Epithelial cell of proximal tubule (primary cell): ENCODE results near the gene SLC23A1. TPM values are rescaled to one million over a fixed set of nuclear protein-coding genes. Genes with fewer than 3 reads are reported as not detected.

Experiments
- DNase-seq: peaks from one replicate; pipeline ENCODE4 v3.0.0-alpha.2; 2011; ENCODE audit warnings: low read depth
- H3K4me3 ChIP-seq: 2 replicates; pipeline ENCODE4 v1.5.1; 2011; ENCODE audit warnings: low read depth, mild to moderate bottlenecking, low read length
- total RNA-seq: library from RNA; depleted of rRNA; stranded (reverse); fragments of >200 nt; gene quantifications from 2 replicates; pipeline ENCODE4 v1.2.3, GENCODE V29; 2015
- TF ChIP-seq, protein P1 (sequence below): conservative IDR thresholded peaks from 2 replicates; pipeline ENCODE4 v1.5.1; 2012; ENCODE audit warnings: low read depth, mild to moderate bottlenecking, low read length

Gene SLC23A1
- total RNA-seq, 1 donor from 2014 or later: not detected

DNA sequence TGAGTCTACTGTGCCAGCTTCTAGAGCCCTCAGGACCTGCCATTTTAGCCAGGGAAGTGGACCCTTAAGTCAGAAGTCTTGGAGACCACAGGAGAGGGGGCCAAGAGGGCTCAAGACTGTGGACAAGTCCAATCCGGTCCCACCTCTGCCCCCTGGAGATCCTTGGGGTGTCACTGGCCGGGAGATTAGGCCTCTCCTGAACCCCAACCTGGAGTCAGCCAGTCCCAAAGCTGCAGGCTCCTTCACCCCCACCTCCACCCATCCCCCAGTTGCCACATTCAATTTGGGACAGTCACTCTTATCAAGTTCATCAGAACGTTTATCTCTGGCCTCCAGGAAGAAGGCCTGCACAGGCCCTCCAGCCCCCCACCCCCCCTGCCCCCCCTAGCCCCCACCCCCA lies 290 bp downstream of the SLC23A1 start:
- DNase-seq: no peak
- TF ChIP-seq, protein P1, sequence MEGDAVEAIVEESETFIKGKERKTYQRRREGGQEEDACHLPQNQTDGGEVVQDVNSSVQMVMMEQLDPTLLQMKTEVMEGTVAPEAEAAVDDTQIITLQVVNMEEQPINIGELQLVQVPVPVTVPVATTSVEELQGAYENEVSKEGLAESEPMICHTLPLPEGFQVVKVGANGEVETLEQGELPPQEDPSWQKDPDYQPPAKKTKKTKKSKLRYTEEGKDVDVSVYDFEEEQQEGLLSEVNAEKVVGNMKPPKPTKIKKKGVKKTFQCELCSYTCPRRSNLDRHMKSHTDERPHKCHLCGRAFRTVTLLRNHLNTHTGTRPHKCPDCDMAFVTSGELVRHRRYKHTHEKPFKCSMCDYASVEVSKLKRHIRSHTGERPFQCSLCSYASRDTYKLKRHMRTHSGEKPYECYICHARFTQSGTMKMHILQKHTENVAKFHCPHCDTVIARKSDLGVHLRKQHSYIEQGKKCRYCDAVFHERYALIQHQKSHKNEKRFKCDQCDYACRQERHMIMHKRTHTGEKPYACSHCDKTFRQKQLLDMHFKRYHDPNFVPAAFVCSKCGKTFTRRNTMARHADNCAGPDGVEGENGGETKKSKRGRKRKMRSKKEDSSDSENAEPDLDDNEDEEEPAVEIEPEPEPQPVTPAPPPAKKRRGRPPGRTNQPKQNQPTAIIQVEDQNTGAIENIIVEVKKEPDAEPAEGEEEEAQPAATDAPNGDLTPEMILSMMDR: no peak
- peak overlapping the region; percentile 25 for H3K4me3 ChIP-seq

DNA sequence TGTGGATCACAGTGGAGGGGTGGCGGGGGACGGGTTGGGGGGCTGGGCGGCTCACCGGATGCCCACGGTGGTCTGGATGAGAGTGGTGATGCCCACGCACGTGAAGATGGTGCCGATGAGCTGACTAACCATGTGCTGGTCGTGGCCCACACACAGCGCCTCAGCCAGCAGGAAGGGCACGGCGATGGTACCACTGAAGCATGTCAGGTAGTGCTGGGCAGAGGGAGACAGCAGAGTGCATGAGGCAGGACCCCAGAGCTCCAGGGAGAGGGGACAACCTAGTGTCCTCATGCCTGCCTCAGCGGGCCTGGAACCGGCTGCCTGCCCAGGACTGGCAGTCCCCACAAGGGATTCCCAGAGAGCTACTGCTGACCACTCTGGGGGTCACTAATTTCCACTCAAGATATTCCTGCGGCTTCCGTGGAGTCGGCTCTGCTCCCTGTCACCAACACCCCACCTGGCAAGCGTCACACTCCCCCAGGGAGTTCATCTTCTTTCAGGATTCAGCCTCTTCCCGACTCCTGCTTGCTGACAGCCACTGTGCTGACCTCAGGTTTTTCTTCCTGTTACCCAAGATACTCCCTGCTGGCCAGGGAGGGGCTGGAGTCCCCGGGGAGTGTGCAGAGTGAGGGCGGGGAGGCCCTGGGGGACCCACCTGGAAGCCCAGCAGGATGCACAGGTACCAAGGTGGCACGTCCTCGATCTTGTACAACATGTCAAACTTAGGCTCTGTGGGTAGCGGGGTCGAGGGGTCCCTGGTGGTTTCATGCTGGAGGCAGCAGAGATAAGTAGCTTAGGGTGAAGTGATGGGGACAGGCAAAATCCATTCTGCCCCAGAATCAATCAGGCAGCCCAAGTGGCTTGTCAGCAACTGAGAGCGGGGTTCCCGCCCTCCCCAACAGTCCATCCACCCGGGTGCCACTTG lies 998 bp downstream of the SLC23A1 start:
- DNase-seq: no peak
- H3K4me3 ChIP-seq: peak overlapping the region; percentile 25
- TF ChIP-seq, protein P1: no peak

DNA sequence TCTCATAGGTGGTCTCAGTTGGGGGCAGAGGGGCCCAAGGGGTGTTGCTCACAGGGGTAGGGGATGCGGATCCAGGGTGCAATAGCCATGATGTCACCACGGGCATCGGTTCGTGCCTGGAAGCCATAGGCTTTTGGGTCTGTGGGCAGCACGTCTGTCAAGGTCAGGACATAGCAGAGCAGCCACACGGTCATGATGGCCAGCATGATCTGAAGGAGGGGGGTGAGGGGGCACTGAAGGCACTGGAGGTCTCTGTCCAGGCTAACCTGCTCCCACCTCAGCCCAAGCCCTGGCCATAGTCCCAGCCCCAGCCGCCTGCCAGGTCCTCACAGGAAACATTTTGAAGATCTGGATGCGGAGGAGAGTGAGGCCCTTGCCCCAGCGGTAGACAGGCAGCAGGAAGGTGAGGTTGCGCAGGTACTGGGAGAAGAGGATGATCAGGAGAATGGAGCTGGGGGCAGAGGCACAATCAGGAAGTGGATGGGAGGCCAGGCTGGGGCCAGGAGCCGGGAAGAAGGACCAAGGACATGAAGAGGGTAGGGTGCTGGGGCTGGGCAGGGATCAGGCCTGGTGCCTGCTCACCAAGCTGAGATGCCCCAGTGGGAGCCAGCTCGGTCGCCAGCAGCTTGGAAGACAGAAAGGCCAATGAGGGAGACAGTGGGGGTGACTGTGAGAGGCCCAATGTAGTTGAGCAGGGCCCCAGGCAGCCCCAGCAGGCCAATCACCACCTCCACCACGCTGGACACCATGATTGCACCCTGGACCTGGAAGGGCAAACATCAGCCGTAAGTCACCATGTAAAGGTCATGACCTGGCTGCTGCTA lies 3.3 kb downstream of the SLC23A1 start:
- H3K4me3 ChIP-seq: no peak overlapping the region
- TF ChIP-seq, protein P1: no peak
- no peak for DNase-seq

DNA sequence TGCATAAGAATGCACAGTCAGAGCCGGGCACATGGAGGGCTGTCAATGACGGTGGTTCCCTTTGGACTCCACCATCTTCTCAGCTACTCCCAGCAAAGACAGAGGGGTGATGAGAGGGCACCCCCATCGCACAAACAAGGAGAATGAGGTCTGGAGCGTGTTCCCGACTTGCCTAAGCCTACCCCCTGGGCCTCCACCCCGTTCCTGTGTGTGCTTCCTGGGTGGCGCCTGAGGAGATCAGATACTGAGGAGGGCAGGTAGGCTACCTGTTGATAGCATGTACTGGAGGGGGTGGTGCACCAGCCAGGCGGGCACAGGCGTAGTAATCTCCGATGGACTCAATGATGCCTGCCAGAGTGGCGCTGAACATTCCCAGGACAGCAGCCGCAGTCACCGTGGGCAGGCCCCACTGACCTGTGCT lies 4.1 kb downstream of the SLC23A1 start:
- TF ChIP-seq, protein P1: no peak
- DNase-seq: no peak
- H3K4me3 ChIP-seq: no peak overlapping the region

DNA sequence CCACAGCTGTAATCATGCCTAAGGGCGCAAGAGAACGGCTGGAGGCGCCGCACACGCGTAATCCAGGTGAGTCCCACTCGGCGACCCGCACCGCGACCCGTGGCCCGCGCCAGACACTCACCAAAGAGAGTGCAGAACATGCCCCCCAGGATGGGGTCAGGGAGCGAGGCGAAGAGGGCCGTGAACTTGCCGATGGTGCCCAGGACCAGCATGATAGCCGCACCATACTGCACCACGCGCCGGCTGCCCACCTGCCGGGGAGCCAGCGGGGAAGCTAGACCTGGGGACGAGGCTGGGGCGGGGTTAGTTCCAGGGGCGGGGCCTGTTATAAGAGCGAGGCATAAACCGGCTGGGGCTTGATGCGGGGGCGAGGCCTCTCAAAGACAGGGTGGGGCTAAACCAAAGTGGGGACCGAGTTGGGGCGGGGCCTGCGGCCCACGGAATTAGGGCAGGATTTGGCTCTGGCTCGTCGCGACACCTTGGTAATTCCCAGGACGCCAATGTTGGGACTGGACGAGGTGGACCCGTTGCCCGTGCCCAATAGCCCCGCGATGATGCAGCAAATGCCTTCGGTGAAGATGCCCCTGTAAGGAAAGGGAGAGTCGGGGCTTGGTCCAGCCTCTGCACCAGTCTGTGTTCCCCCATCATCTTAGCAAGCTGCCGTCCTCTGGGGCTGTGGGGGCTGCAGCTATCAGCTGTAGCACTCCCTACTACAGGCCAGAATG lies 4.8 kb downstream of the SLC23A1 start:
- no peak for DNase-seq
- TF ChIP-seq, protein P1: no peak

DNA sequence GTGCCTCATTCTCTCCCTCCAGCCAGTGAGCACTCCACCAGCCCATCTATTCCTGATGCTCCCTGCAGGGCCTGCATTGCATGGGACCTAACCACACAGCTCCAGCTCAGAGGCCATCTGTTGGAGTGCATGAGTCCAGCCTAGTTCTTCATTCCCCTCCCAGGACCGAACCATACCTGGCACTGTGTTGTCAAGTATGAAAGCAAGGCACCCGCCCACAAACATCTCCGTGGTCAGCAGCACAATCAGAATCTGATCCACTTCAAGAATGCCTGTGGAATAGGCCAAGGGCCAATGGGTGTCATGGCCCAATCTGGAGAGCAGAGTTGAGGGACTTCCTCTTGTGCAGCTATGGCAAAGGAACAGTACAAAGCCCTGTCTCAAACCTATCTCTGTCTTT lies 5.9 kb downstream of the SLC23A1 start:
- no peak for DNase-seq
- TF ChIP-seq, protein P1: no peak
- H3K4me3 ChIP-seq: no peak overlapping the region

More for the DNA sequence above, 4.8 kb downstream of the SLC23A1 start:
- no peak overlapping the region for H3K4me3 ChIP-seq
